Measurements from ENCODE around the gene MSRB3. TPM values are rescaled to one million over a fixed set of nuclear protein-coding genes. Genes with fewer than 3 reads are reported as not detected.

Gene MSRB3
- total RNA-seq, 1 experiment from 2014 or later, result 5.9 TPM

DNA sequence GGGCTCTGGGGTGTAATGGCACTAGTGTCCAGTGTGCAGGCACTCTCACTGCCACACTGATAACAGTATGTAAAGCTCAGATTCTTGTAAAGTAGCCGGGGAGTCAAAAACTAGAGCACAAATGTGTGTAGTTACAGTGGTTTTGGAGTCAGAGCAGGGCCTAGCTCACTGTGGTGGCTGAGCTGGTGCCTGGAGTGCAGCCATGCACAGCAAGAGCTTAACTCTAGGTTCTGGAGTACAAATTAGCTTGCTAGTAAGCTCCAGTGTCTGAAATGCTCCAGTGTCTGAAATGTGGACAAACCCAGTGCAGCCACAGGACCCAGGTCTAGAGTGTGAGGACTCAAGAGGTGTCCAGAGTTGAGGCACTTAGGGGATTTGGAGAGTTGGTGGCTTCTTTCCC, 149.2 kb downstream of the MSRB3 start:
- ATAC-seq (no peak), DNase-seq (no peak)
- H3F3A ChIP-seq (ENCODE audit: low read length, unreplicated experiment), result peaks cover 13% of the 10 kb centered on the region
- no peak overlapping the region for H3K4me2 ChIP-seq (ENCODE audit: low read length)
- no peaks in the 10 kb centered on the region for H3K79me2 ChIP-seq (ENCODE audit: low read length)
- H3K36me3 ChIP-seq (ENCODE audit: low read depth, low read length), result no peaks in the 10 kb centered on the region
- no peak overlapping the region for H3K27ac ChIP-seq (ENCODE audit: low read length)
- peaks cover 33% of the 10 kb centered on the region for H3K4me1 ChIP-seq (ENCODE audit: insufficient read depth, low read length)
- no peak overlapping the region for H3K9ac ChIP-seq (ENCODE audit: low read length)
- no peak for TF ChIP-seq EZH2phosphoT487 (IDR thresholded peaks at IDR 0.05; ENCODE audit: borderline replicate concordance, low read length)
- no peak for TF ChIP-seq CTCF (conservative IDR thresholded peaks at IDR 0.05; ENCODE audit: low read depth, low read length)
- no peak for TF ChIP-seq EZH2 (IDR thresholded peaks at IDR 0.05; ENCODE audit: low read length, unreplicated experiment)
- no peak overlapping the region for H3K4me3 ChIP-seq (ENCODE audit: low read length)
- H3K27me3 ChIP-seq (ENCODE audit: low read length), result no peaks in the 10 kb centered on the region
- POLR2A ChIA-PET (ENCODE audit: unreplicated experiment), result no interaction called here
- CTCF ChIA-PET, result interaction anchor here (0.6 kb wide), 1 partner anchor 305 kb away, joined by 3 read pairs; no protein-coding TSS in a partner anchor
- no peaks in the 10 kb centered on the region for H3K9me3 ChIP-seq (ENCODE audit: low read length)
- H4K20me1 ChIP-seq (ENCODE audit: low read length), result no peaks in the 10 kb centered on the region
- no TSS peak for BruUV-seq (replicated peaks)
- no peak overlapping the region for H2AFZ ChIP-seq (ENCODE audit: low read length)
- intact Hi-C loops (cut with micrococcal nuclease), result no loop called here
- H3K9me2 ChIP-seq (replicated peaks; ENCODE audit: low read length), result no peaks in the 10 kb centered on the region

DNA sequence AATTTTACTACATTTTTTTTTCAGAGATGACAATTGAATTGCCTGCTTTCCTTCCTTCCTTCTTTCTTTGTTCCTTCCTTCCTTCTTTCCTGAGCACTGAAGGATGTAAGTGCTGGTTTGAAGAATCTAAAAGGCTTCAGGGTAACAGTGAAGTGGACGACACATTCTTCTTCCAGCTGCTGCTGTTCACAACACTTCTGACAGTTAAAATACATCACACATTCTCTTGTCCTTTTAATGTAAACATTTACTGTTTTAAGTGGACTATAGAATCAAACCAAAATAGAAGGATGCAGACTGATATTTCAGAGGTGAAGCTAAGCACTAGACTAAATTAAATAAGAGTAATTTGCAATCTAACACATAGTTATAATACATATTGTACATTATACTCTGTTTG, 151.5 kb downstream of the MSRB3 start:
- ChIA-PET CTCF (interaction anchor here (1.1 kb wide), 1 partner anchor 103 kb away, joined by 3 read pairs; no protein-coding TSS in a partner anchor), POLR2A (ENCODE audit: unreplicated experiment) (interaction anchor here (0.6 to 0.7 kb wide), 2 partner anchors 41 to 117 kb away, joined by 3 to 6 read pairs; no protein-coding TSS in a partner anchor)
- intact Hi-C loops (cut with micrococcal nuclease), result loop anchor here (5.0 kb wide), 1 partner anchor 118 kb away; no protein-coding TSS in a partner anchor
- Histone ChIP-seq H3F3A (ENCODE audit: low read length, unreplicated experiment) (peaks cover 13% of the 10 kb centered on the region), H3K4me3 (ENCODE audit: low read length) (no peak overlapping the region), H2AFZ (ENCODE audit: low read length) (no peak overlapping the region; the same call in 1 of the 2 replicates), H3K36me3 (ENCODE audit: low read depth, low read length) (no peaks in the 10 kb centered on the region), H3K4me2 (ENCODE audit: low read length) (peak overlapping the region; percentile 61), H4K20me1 (ENCODE audit: low read length) (no peaks in the 10 kb centered on the region), H3K9me3 (ENCODE audit: low read length) (no peaks in the 10 kb centered on the region), H3K27ac (ENCODE audit: low read length) (peak overlapping the region; percentile 56), H3K9me2 (replicated peaks; ENCODE audit: low read length) (no peaks in the 10 kb centered on the region), H3K9ac (ENCODE audit: low read length) (no peak overlapping the region), H3K4me1 (ENCODE audit: insufficient read depth, low read length) (peaks cover 39% of the 10 kb centered on the region), H3K27me3 (ENCODE audit: low read length) (no peaks in the 10 kb centered on the region), H3K79me2 (ENCODE audit: low read length) (no peaks in the 10 kb centered on the region)
- ATAC-seq (no peak), DNase-seq (no peak)
- BruUV-seq (replicated peaks), result TSS peak; percentile 59
- no peak for TF ChIP-seq CTCF (conservative IDR thresholded peaks at IDR 0.05; ENCODE audit: low read depth, low read length)
- no peak for TF ChIP-seq EZH2 (IDR thresholded peaks at IDR 0.05; ENCODE audit: low read length, unreplicated experiment)
- TF ChIP-seq EZH2phosphoT487 (IDR thresholded peaks at IDR 0.05; ENCODE audit: borderline replicate concordance, low read length), result no peak

Measured in PC-3 (cell line).